GM15510 (cell line): ENCODE data around the gene USP20.
A peak's percentile ranks its signal among the peaks of the same experiment; 100 is the strongest.

Experiments used
- POLR2A ChIP-seq: IDR thresholded peaks from 3 replicates; pipeline ENCODE4 v1.6.1; 2011; ENCODE audit warnings: borderline replicate concordance; ENCODE audit not compliant: insufficient read length; ENCODE audit errors: extremely low read depth

The USP20 gene

DNA sequence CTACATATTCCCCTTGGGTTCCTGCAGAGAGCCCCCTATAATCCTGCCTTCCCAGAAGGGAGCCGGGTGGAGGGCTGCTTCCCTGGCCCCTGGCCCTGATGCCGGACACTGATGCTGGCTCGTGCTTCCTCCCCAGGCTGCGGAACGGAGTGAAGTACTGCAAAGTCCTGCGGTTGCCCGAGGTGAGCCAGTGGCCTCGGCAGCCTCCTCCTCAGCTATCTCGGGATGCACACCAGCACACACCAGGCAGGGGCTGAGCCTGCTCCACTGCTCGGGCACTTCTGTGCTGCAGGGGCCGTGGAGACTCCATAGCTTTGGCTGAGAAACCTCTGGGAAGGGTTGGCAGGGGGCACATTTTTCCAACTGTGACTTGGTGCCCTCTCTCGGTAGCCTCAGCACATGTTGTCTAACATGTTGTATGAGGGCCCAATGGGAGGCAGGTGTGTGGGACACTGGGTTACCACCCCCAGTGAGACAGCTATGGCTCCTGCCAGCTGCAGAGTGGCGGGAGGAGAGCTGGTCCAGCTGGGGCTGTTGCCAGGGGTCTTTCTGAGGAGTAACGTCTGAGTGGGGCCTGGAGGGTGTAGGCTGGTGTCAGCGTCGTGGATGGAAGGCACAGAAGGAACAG is 38.4 kb downstream of the USP20 start:
- TF ChIP-seq POLR2A: no peak

DNA sequence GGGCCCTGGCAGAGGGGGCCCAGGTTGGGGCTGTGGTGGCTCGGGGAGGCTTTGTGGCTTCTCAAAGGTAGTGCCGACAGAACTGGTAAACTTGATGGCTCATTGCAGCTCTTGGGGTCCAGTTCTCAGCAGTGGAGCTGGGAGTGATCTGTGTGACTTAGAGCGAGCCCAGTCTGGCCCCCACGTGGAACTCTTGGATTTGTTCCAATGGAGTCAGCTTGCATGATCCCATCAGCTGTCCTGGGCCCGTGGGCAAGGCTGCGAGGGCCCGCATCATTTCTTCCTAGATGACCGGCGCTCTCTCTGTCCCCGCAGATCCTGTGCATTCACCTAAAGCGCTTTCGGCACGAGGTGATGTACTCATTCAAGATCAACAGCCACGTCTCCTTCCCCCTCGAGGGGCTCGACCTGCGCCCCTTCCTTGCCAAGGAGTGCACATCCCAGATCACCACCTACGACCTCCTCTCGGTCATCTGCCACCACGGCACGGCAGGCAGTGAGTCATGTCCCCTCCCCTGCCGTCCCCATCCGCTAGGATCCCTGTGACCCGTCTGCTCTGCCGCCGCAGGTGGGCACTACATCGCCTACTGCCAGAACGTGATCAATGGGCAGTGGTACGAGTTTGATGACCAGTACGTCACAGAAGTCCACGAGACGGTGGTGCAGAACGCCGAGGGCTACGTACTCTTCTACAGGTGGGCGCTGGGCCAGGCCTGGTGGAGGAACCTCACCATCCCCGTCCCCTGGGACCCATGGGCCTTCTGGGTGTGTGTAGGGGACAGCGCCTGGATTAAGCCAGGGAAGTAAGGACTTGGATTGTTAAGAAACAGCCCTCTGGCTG is 39.2 kb downstream of the USP20 start:
- no peak for TF ChIP-seq POLR2A

GRCh38 chr9:129875181-129875611 is 39.9 kb downstream of the USP20 start:
- no peak for TF ChIP-seq POLR2A

GRCh38 chr9:129875687-129876395 is 40.6 kb downstream of the USP20 start:
- TF ChIP-seq POLR2A: no peak

GRCh38 chr9:129876815-129877214 is 41.6 kb downstream of the USP20 start:
- TF ChIP-seq POLR2A: no peak

DNA sequence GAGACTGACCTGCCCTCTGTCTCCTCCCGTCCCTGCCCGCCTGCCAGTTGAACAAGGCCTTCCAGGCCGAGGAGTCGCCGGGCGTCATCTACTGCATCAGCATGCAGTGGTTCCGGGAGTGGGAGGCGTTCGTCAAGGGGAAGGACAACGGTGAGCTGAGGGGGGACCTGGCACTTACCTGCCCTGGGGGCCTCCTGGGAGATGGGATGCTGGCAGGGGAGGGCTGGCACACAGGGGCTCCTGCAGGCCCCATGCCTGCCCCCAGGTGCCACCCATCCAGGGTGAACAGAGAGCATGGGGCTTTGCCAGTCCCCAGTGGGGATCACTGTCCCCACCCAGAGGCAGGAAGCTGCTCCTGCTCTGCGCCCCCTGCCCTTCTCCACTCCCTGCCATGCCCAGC is 43.0 kb downstream of the USP20 start:
- no peak for TF ChIP-seq POLR2A

GRCh38 chr9:129879103-129879699 is 43.9 kb downstream of the USP20 start:
- TF ChIP-seq POLR2A: no peak

- no peak for TF ChIP-seq POLR2A
These were observed 44.9 kb downstream of the USP20 start for GRCh38 chr9:129879991-129880653.

GRCh38 chr9:129880654-129881546 is 45.6 kb downstream of the USP20 start:
- no peak for TF ChIP-seq POLR2A

GRCh38 chr9:129881547-129882324 is 46.5 kb downstream of the USP20 start:
- no peak for TF ChIP-seq POLR2A

DNA sequence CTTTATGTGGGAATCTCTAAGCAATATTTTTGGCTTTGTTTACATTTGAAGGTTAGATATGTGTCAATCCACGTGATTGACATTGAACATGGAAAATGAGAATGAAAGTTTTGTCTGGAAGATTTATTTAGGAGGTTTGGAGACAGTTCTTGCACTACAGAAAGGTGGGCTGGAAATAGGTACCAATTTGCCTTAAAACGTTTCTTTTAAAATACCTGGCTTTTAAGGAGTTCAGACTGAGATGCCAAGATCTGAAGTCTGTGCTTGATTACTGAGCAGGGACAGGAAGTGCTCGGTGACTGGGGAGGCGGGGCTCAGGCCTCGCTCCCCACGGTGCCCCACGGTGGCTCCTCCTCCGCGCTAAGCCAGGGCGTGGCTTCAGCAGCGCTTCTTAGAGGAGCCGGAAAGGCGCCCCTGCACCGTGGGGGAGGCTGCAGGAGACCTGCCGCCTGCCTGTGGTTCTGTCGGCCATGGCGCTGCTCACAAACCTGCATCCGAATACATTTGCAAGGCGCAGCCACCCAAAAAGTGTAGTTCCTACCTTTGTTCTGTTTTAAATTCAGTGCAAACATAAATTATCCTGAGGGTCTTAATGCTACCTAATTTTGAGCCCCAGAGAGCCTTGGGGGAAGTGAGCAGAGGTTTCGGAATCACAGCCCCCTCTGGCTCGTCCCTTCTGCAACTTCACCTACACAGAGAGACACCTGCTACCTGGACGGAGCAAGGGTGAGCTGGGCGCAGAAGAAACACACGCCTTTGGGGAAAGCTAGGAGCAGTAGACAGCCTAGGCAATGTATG is 49.2 kb downstream of the USP20 start:
- peak; percentile 83 for TF ChIP-seq POLR2A
